GM12878 (cell line): ENCODE results near the gene MEIS1.

Source experiments
- E4F1 ChIP-seq: fragments of 450-650 bp; IDR thresholded peaks from 2 replicates; pipeline ENCODE4 v1.6.1; 2018; ENCODE audit warnings: borderline replicate concordance, mild to moderate bottlenecking; ENCODE audit not compliant: partially characterized antibody
- EZH2 ChIP-seq: IDR thresholded peaks from 2 replicates; pipeline ENCODE4 v1.6.1; 2012; ENCODE audit warnings: low read depth, mild to moderate bottlenecking, control low read depth, inconsistent platforms, low read length, borderline replicate concordance; ENCODE audit not compliant: control insufficient read depth
- HCFC1 ChIP-seq: fragments of 150-350 bp; IDR thresholded peaks from 2 replicates; pipeline ENCODE4 v1.6.1; 2014; ENCODE audit warnings: low read length
- PAX5 ChIP-seq: IDR thresholded peaks from 2 replicates; pipeline ENCODE4 v1.6.1; 2011; ENCODE audit warnings: low read depth, low read length, borderline replicate concordance
- POLR2A ChIP-seq: IDR thresholded peaks from 2 replicates; pipeline ENCODE4 v1.6.1; 2011; ENCODE audit warnings: low read depth, mild to moderate bottlenecking, low read length
- RAD21 ChIP-seq: IDR thresholded peaks from 2 replicates; pipeline ENCODE4 v1.6.1; 2011; ENCODE audit warnings: mild to moderate bottlenecking, low read depth, low read length, moderate library complexity; ENCODE audit not compliant: insufficient read depth
- SPI1 ChIP-seq: IDR thresholded peaks from 2 replicates; pipeline ENCODE4 v1.6.1; 2011; ENCODE audit warnings: low read depth, mild to moderate bottlenecking, low read length, moderate library complexity, borderline replicate concordance; ENCODE audit not compliant: insufficient read depth
- SRF ChIP-seq, 2 experiments: IDR thresholded peaks; 2 replicates each; pipeline ENCODE4 v1.6.1; 2011; ENCODE audit warnings: low read depth in 2 of 2, low read length in 2 of 2, mild to moderate bottlenecking in 1 of 2, moderate library complexity in 1 of 2
- TCF7 ChIP-seq: IDR thresholded peaks from 2 replicates; pipeline ENCODE4 v1.6.1; 2014; ENCODE audit warnings: antibody characterized with exemption, borderline replicate concordance
- TF ChIP-seq, protein P1 (sequence below), 3 experiments: IDR thresholded peaks in 2 of 3; conservative IDR thresholded peaks in 1 of 3; 2 replicates each; pipeline ENCODE4 v1.5.1; 2011; ENCODE audit warnings: low read depth in 3 of 3, low read length in 3 of 3, mild to moderate bottlenecking in 3 of 3, control low read depth in 2 of 3, moderate library complexity in 2 of 3, inconsistent platforms in 1 of 3, mixed read lengths in 1 of 3; ENCODE audit not compliant: control insufficient read depth in 2 of 3, insufficient read depth in 1 of 3; ENCODE audit errors: extremely low read depth in 1 of 3
- TF ChIP-seq, protein P2 (sequence below): IDR thresholded peaks from 2 replicates; pipeline ENCODE4 v1.6.1; 2011; ENCODE audit warnings: low read depth, low read length, improper control_type of control experiment, borderline replicate concordance

DNA sequence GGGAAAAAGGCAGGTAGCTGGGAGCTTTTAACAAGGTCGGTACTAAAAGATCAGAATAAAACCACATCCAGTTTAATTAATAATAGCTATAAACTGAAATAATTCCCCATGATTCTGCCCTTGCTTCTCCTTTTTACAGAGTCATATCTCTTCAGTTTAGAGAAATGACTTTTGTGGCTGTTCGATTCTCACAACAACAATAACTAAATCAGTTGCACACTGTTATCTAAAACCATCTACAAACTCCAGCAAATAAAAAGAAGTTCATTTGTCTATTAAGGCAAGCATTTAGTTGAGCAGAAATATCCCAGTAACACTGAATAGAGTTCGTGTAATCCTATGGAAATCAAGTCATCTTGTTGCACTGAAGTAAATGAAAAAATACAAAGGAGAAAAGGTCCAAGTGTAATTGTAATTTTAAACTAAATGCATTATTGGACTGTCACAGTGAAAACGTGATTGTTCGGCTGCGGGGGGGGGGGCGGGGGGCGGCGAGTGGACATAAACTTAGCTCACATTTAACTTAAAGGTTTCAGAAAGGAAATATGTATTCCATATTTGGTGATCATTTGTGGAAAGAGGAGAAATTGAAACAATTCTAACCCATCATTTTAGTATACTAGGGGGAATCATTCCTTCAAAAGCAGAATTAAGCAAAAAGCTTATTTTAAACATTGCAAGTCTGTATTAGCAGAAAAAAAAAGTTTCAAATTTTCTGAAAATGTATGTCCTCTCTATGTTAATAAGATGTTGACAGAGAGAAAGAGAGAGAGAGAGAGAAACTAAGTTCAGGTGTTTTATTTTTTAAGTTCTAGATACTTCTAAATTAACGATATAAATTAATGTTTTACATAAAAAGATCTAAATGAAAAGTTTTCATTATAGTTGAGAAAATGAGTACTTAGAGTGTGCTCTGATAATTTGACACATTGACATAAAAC, 144.5 kb downstream of the MEIS1 start:
- TF ChIP-seq, protein P1, sequence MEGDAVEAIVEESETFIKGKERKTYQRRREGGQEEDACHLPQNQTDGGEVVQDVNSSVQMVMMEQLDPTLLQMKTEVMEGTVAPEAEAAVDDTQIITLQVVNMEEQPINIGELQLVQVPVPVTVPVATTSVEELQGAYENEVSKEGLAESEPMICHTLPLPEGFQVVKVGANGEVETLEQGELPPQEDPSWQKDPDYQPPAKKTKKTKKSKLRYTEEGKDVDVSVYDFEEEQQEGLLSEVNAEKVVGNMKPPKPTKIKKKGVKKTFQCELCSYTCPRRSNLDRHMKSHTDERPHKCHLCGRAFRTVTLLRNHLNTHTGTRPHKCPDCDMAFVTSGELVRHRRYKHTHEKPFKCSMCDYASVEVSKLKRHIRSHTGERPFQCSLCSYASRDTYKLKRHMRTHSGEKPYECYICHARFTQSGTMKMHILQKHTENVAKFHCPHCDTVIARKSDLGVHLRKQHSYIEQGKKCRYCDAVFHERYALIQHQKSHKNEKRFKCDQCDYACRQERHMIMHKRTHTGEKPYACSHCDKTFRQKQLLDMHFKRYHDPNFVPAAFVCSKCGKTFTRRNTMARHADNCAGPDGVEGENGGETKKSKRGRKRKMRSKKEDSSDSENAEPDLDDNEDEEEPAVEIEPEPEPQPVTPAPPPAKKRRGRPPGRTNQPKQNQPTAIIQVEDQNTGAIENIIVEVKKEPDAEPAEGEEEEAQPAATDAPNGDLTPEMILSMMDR (IDR thresholded peaks at IDR 0.05 in 2 of 3, conservative IDR thresholded peaks at IDR 0.05 in 1 of 3; ENCODE audit: control insufficient read depth in 2 of 3, extremely low read depth in 1 of 3, insufficient read depth in 1 of 3, low read depth in 3 of 3, low read length in 3 of 3), result no peak
- no peak for TF ChIP-seq E4F1
- no peak for TF ChIP-seq RAD21
- no peak for TF ChIP-seq HCFC1
- no peak for TF ChIP-seq PAX5
- no peak for TF ChIP-seq TCF7
- TF ChIP-seq SRF (IDR thresholded peaks at IDR 0.05; ENCODE audit: low read depth in 2 of 2, low read length in 2 of 2), result no peak
- TF ChIP-seq EZH2, result no peak
- TF ChIP-seq POLR2A, result no peak
- TF ChIP-seq, protein P2, sequence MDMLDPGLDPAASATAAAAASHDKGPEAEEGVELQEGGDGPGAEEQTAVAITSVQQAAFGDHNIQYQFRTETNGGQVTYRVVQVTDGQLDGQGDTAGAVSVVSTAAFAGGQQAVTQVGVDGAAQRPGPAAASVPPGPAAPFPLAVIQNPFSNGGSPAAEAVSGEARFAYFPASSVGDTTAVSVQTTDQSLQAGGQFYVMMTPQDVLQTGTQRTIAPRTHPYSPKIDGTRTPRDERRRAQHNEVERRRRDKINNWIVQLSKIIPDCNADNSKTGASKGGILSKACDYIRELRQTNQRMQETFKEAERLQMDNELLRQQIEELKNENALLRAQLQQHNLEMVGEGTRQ, result no peak
- TF ChIP-seq SPI1, result no peak
